ENCODE results near the gene DEPDC1B. TPM values are rescaled to one million over a fixed set of nuclear protein-coding genes. Genes with fewer than 3 reads are reported as not detected.

Gene DEPDC1B
- polyA plus RNA-seq, 1 donor from 2014 or later = 7.1 TPM

- Histone ChIP-seq H3K9me3 (ENCODE audit: low read length) (no peaks in the 10 kb centered on the region), H3F3A (ENCODE audit: insufficient read depth, low read length, poor library complexity, severe bottlenecking) (no peaks in the 10 kb centered on the region), H3K36me3 (ENCODE audit: insufficient read depth, low read length) (peaks cover 6% of the 10 kb centered on the region), H3K9ac (ENCODE audit: low read length) (no peak overlapping the region), H3K4me2 (ENCODE audit: low read length) (no peak overlapping the region), H4K20me1 (ENCODE audit: insufficient read depth) (no peaks in the 10 kb centered on the region), H3K9me2 (ENCODE audit: insufficient read depth, low read length) (no peaks in the 10 kb centered on the region), H3K4me3 (ENCODE audit: low read length) (no peak overlapping the region), H2AFZ (ENCODE audit: low read depth, low read length) (no peak overlapping the region), H3K79me2 (replicated peaks; ENCODE audit: insufficient read depth, low read length) (peaks cover 19% of the 10 kb centered on the region), H3K27me3 (ENCODE audit: insufficient read depth, low read depth, low read length) (no peaks in the 10 kb centered on the region), H3K27ac (ENCODE audit: low read length) (no peak overlapping the region)
- TF ChIP-seq EP300 (conservative IDR thresholded peaks at IDR 0.05; ENCODE audit: poor library complexity, severe bottlenecking) (no peak), MXI1 (conservative IDR thresholded peaks at IDR 0.05; ENCODE audit: poor library complexity, severe bottlenecking) (no peak), CTCF (IDR thresholded peaks at IDR 0.05; ENCODE audit: poor library complexity, severe bottlenecking) (peak; percentile 69), POLR2AphosphoS5 (IDR thresholded peaks at IDR 0.05) (no peak), RAD21 (conservative IDR thresholded peaks at IDR 0.05) (peak; percentile 67), TAF1 (IDR thresholded peaks at IDR 0.05; ENCODE audit: low read depth) (no peak), SMC3 (conservative IDR thresholded peaks at IDR 0.05; ENCODE audit: poor library complexity) (peak; percentile 69)
Observed at GRCh38 chr5:60677850-60678664, 21.9 kb downstream of the DEPDC1B start.

- TF ChIP-seq EZH2 (IDR thresholded peaks at IDR 0.05; ENCODE audit: borderline replicate concordance, insufficient read depth, low read length, poor library complexity, severe bottlenecking) (no peak), RAD21 (conservative IDR thresholded peaks at IDR 0.05) (no peak), MXI1 (conservative IDR thresholded peaks at IDR 0.05; ENCODE audit: poor library complexity, severe bottlenecking) (no peak), EP300 (conservative IDR thresholded peaks at IDR 0.05; ENCODE audit: poor library complexity, severe bottlenecking) (no peak), REST (IDR thresholded peaks at IDR 0.05; ENCODE audit: borderline replicate concordance) (no peak), CTCF (IDR thresholded peaks at IDR 0.05; ENCODE audit: poor library complexity, severe bottlenecking) (no peak), TAF1 (IDR thresholded peaks at IDR 0.05; ENCODE audit: low read depth) (no peak), SMC3 (conservative IDR thresholded peaks at IDR 0.05; ENCODE audit: poor library complexity) (no peak), POLR2AphosphoS5 (IDR thresholded peaks at IDR 0.05) (no peak)
- H3K79me2 ChIP-seq (replicated peaks; ENCODE audit: insufficient read depth, low read length) = peaks cover 11% of the 10 kb centered on the region
- no peaks in the 10 kb centered on the region for H3K9me2 ChIP-seq (ENCODE audit: insufficient read depth, low read length)
- H3K4me2 ChIP-seq (ENCODE audit: low read length) = no peak overlapping the region
- H3K27me3 ChIP-seq (ENCODE audit: insufficient read depth, low read depth, low read length) = no peaks in the 10 kb centered on the region
- H3K9me3 ChIP-seq (ENCODE audit: low read length) = no peaks in the 10 kb centered on the region
- no peaks in the 10 kb centered on the region for H4K20me1 ChIP-seq (ENCODE audit: insufficient read depth)
- no peaks in the 10 kb centered on the region for H3K36me3 ChIP-seq (ENCODE audit: insufficient read depth, low read length)
- H3K27ac ChIP-seq (ENCODE audit: low read length) = no peak overlapping the region
- no peak overlapping the region for H2AFZ ChIP-seq (ENCODE audit: low read depth, low read length)
- H3F3A ChIP-seq (ENCODE audit: insufficient read depth, low read length, poor library complexity, severe bottlenecking) = no peaks in the 10 kb centered on the region
- H3K9ac ChIP-seq (ENCODE audit: low read length) = no peak overlapping the region
- H3K4me3 ChIP-seq (ENCODE audit: low read length) = no peak overlapping the region
Observed at GRCh38 chr5:60675286-60675685, 24.7 kb downstream of the DEPDC1B start.

All from neural cell (in vitro differentiated cells).